ENCODE results near the gene PLEKHB1.
A peak's percentile ranks its signal among the peaks of the same experiment; 100 is the strongest.

GRCh38 chr11:73597956-73598718, 48.2 kb upstream of the PLEKHB1 start, which contains the start of gene FAM168A:
- TF ChIP-seq POLR2AphosphoS5 (IDR thresholded peaks at IDR 0.05) (peak; percentile 68 to 83 (median 76)), EP300 (IDR thresholded peaks at IDR 0.05; ENCODE audit: low read depth) (no peak)
- TF ChIP-seq, protein P1, sequence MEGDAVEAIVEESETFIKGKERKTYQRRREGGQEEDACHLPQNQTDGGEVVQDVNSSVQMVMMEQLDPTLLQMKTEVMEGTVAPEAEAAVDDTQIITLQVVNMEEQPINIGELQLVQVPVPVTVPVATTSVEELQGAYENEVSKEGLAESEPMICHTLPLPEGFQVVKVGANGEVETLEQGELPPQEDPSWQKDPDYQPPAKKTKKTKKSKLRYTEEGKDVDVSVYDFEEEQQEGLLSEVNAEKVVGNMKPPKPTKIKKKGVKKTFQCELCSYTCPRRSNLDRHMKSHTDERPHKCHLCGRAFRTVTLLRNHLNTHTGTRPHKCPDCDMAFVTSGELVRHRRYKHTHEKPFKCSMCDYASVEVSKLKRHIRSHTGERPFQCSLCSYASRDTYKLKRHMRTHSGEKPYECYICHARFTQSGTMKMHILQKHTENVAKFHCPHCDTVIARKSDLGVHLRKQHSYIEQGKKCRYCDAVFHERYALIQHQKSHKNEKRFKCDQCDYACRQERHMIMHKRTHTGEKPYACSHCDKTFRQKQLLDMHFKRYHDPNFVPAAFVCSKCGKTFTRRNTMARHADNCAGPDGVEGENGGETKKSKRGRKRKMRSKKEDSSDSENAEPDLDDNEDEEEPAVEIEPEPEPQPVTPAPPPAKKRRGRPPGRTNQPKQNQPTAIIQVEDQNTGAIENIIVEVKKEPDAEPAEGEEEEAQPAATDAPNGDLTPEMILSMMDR (IDR thresholded peaks at IDR 0.05), result peak in 4 of 5 experiments; percentile 16 to 58 (median 32)

Data from transverse colon (tissue), 4 donors.